GM18508 (cell line): ENCODE data around the gene ERH.
"Not testable (repeated sequence)": the region's sequence is repeated elsewhere in the genome, so short reads cannot be mapped to it uniquely, and the experiment has no call there.

Experiments used
- ATAC-seq: cut with Tn5 transposase; IDR thresholded peaks from one replicate; pipeline ENCODE4 v1.9.1; 2021; ENCODE audit warnings: moderate number of reproducible peaks; ENCODE audit not compliant: insufficient read depth, unreplicated experiment

Gene ERH

GRCh38 chr14:69399750-69400149, 1.7 kb upstream of the ERH start:
- ATAC-seq: no peak

- ATAC-seq: no peak
These were observed 715 bp upstream of the ERH start for GRCh38 chr14:69398818-69399210.

DNA sequence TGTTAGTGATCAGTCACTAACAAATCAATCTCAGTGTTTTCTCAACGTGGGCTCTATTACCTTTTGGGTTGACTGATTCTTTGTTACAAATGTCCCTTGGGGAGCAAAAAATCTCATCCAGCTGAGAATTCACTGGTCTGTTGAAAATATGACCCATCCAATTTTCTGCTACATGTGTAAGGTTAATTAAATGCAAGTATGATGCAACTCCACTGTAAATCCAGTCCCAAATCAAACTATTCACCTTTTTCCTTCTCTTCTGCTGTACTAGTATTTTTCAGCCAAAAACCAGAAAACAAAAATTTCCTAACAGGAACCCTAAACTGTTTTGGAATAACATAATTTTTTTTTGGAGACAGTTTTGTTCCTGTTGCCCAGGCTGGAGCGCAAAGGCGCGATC, 2.2 kb downstream of the ERH start:
- ATAC-seq: no peak

DNA sequence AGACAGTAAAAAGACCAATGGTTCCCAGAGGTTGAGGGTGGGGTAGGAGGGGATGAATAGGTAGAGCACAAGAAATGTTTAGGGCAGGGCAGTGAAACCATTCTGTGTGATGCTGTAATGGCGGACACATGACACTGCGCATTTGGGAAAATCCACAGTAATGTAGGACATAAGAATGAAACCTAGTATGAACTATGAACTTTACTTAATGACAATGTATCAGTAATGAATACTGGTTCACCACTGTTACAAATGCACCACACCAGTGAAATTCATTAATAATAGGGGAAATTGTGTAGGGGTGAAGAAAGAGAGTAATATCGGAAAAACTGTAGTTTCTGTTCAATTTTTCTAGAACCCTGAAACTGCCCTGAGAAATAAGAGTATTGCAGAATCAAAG, 5.6 kb downstream of the ERH start:
- ATAC-seq: no peak

GRCh38 chr14:69391400-69391799, 6.7 kb downstream of the ERH start:
- ATAC-seq: not testable (repeated sequence)

- no peak for ATAC-seq
These were observed 10.8 kb downstream of the ERH start for GRCh38 chr14:69387311-69387710.

GRCh38 chr14:69378274-69378673, 19.8 kb downstream of the ERH start:
- ATAC-seq: no peak

- no peak for ATAC-seq
These were observed 21.7 kb downstream of the ERH start for GRCh38 chr14:69376439-69376838.

DNA sequence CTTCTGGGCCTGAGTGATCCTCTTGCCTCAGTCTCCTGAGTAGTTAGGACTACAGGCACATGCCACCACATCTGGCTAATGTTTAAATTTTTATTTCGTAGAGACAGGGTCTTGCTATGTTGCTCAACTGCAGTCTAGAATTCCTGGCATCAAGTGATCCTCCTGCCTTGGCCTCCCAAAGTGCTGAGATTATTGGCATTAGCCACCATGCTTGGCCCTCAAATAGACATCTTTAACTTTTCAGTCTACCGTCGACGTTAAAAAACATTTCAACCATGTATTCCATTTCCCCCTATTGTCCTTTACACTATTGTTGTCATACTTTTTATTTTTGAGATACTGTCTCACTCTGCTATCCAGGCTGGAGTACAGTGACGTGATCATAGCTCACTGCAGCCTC, 22.4 kb downstream of the ERH start:
- ATAC-seq: no peak

GRCh38 chr14:69375182-69375581, 22.9 kb downstream of the ERH start:
- ATAC-seq: no peak

- no peak for ATAC-seq
These were observed 23.9 kb downstream of the ERH start for GRCh38 chr14:69374235-69374634.

DNA sequence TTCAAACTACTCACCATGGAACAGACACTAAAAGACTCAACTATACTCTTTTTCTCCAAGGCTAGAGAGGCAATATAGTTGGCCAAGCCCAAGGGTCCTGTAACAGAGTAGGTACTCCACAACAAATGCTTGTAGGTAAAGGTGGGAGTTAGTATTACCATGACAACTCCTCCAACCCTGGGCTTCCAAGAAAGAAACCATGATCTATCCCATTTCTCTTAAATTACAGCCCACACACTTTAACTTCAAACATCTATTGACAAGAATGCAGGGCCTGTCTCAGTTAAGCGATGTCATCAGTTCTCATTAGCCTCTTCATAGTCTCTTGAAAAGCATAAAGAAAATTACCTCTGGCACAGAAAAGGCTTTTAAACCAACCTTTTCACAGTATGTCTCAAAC, 25.0 kb downstream of the ERH start:
- ATAC-seq: no peak

- no peak for ATAC-seq
These were observed 26.0 kb downstream of the ERH start for GRCh38 chr14:69372146-69372545.

- no peak for ATAC-seq
These were observed 28.0 kb downstream of the ERH start for GRCh38 chr14:69370061-69370460.

DNA sequence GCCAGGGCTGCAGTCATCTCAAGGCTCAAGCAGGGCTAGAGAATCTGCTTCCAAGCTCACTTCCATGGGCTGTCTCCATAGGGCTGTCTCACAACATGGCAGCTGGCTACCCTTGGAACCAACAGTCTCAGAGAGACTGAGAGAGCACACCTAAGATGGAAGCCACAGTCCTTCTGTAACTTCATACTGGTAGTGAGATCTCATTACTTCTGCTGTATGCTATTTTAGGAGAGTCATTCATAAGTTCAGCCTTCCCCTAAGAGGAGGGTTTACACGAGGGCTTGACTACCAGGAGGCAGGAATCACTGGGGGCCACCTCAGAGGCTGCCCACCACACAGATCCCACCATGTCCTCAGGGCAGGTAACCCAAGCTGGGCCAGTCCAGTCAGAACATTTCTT, 29.7 kb downstream of the ERH start:
- no peak for ATAC-seq

GRCh38 chr14:69366761-69367160, 31.3 kb downstream of the ERH start:
- no peak for ATAC-seq

DNA sequence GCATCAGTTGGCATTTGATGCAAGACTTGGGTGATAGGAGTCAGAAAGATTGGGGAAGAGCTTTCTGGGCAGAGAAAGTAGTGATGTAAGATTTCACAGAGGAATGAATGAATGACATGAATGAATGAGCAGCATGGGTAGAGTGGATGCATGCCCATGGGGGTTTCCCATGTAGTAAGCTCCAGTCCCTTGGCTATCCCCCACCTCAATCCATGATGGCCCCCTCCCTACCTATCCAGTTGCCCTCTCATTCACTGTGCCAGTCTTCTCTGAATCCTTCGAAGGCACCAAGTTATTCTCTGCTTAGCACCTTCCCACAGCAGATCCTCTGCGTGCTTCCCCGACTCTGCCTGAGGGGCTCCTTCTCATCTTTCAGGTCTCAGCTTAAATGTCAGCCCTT, 32.0 kb downstream of the ERH start:
- no peak for ATAC-seq

- no peak for ATAC-seq
These were observed 33.7 kb downstream of the ERH start for GRCh38 chr14:69364378-69364777.

- no peak for ATAC-seq
These were observed 34.1 kb downstream of the ERH start for GRCh38 chr14:69363964-69364363.

DNA sequence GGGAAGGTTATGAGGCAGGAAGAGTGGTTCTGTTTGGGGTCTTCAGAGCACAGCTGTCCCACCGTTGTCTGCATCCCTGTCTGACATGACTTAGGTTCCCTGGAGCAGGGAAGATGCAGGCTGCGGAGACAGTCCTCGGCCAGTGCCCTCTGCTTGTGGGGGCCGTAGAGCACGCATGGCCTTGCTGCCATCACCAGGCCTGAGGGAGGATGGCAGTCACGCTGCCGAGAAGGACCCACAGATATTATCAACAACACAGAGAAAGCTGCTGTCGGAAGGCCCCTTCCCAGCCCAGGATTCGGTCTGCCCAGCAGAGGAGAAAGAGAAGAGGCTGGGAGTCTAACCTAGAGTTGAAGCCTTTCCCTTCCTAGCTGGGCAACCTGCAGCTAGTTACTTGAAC, 35.0 kb downstream of the ERH start:
- no peak for ATAC-seq

- ATAC-seq: no peak
These were observed 37.5 kb downstream of the ERH start for GRCh38 chr14:69360438-69361108.

- no peak for ATAC-seq
These were observed 39.1 kb downstream of the ERH start for GRCh38 chr14:69358966-69359365.
